Thoracic aorta (tissue), 2 donors: ENCODE results near the gene VGLL4. TPM values are rescaled to one million over a fixed set of nuclear protein-coding genes. Genes with fewer than 3 reads are reported as not detected.

Source experiments
- ATAC-seq: fragments of 150-250 bp; one replicate; pipeline ENCODE4 v1.8.0; 2017; ENCODE audit warnings: low read depth; ENCODE audit not compliant: insufficient number of reproducible peaks, low FRiP score
- DNase-seq: peaks from one replicate; pipeline ENCODE4 v3.0.0-alpha.2; 2020; ENCODE audit warnings: low spot score
- H3K27ac ChIP-seq, 2 donors: fragments of 200-600 bp; sonication (generic); 1 replicate in 1 of 2; 2 replicates in 1 of 2; pipeline ENCODE4 v1.5.1; 2016; ENCODE audit warnings: mild to moderate bottlenecking in 2 of 2, moderate library complexity in 2 of 2
- H3K27me3 ChIP-seq: fragments of 200-600 bp; sonication (generic); replicated peaks from 2 replicates; pipeline ENCODE4 v1.6.0; 2016; ENCODE audit warnings: mild to moderate bottlenecking; ENCODE audit not compliant: insufficient read depth
- H3K36me3 ChIP-seq: fragments of 200-600 bp; sonication (generic); one replicate; pipeline ENCODE4 v1.5.1; 2016
- H3K4me1 ChIP-seq, 2 donors: fragments of 200-600 bp; sonication (generic); 1 replicate in 1 of 2; 2 replicates in 1 of 2; pipeline versions ENCODE4 v1.5.1 to v1.6.0; 2016; ENCODE audit warnings: low read depth in 2 of 2, mild to moderate bottlenecking in 1 of 2; ENCODE audit not compliant: control insufficient read depth in 1 of 2
- H3K4me3 ChIP-seq: fragments of 200-600 bp; sonication (generic); 2 replicates; pipeline ENCODE4 v1.5.1; 2016; ENCODE audit warnings: mild to moderate bottlenecking
- H3K9me3 ChIP-seq: fragments of 200-600 bp; sonication (generic); 2 replicates; pipeline ENCODE4 v1.5.1; 2016
- total RNA-seq, 2 donors: library from RNA; depleted of rRNA; stranded (reverse); fragments of >200 nt; gene quantifications; one replicate each; pipeline versions ENCODE4 v1.1.0 to v1.2.3, GENCODE V29; 2016
- TF ChIP-seq, protein P1 (sequence below): fragments of 200-600 bp; sonication (generic); IDR thresholded peaks from one replicate; pipeline ENCODE4 v1.5.1; 2019; ENCODE audit warnings: antibody characterized with exemption

VGLL4 gene
- total RNA-seq, 2 donors from 2014 or later: 113 to 114 TPM

DNA sequence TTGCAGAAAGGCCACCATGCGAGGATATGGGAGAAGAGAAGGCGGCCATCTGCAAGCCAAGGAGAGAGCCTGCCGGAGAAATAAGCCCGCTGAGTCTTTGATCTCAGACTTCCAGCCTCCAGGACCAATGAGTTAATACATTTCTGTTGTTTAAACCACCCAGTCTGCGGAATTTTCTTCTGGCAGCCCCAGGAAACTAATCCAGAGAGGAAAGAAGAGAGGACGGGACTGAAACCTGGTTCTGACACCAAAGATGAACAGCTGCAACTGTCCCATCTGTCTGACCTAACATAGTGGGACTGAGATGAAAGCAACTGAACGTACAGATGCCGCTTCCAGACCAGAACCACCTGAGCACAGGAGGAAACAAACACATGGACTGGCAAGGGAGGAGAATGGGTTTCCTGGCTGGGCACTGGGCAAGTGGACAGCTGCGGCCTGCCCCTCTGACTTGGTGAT lies 32.3 kb downstream of the VGLL4 start:
- DNase-seq (no peak), ATAC-seq (no peak)
- H3K27ac ChIP-seq: no peak overlapping the region
- H3K9me3 ChIP-seq: no peaks in the 10 kb centered on the region
- TF ChIP-seq, protein P1, sequence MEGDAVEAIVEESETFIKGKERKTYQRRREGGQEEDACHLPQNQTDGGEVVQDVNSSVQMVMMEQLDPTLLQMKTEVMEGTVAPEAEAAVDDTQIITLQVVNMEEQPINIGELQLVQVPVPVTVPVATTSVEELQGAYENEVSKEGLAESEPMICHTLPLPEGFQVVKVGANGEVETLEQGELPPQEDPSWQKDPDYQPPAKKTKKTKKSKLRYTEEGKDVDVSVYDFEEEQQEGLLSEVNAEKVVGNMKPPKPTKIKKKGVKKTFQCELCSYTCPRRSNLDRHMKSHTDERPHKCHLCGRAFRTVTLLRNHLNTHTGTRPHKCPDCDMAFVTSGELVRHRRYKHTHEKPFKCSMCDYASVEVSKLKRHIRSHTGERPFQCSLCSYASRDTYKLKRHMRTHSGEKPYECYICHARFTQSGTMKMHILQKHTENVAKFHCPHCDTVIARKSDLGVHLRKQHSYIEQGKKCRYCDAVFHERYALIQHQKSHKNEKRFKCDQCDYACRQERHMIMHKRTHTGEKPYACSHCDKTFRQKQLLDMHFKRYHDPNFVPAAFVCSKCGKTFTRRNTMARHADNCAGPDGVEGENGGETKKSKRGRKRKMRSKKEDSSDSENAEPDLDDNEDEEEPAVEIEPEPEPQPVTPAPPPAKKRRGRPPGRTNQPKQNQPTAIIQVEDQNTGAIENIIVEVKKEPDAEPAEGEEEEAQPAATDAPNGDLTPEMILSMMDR: no peak
- no peaks in the 10 kb centered on the region for H3K27me3 ChIP-seq
- H3K4me3 ChIP-seq: no peak overlapping the region
- H3K36me3 ChIP-seq: no peaks in the 10 kb centered on the region
- H3K4me1 ChIP-seq: peaks cover 22 to 86% of the 10 kb centered on the region in 2 donors

DNA sequence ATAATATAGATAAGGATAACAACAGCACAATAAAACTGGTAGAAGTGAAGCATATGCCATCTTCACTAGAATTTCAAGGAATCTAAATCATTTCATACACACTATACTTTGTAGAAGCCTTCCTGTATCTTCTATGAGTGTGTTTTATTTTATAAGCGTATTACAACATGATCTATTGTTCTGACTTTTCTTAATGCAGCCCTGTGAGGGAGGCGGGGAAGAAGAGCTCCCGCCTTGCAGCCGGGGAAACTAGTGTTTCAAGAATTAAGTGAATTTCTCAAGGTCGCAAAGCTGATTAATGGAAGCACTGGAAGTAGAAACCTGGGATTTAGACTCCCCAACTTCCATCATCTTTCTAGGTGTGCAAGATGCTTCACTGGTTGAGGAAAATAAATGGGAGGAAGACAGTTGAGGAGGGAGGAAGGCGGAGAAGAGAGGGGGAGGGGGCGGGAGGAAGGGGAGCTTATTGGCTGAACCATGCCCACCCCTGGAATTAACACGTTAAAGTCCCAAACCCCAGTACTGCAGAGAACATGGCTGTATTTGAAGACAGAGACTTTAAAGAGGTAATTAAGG lies 32.9 kb downstream of the VGLL4 start:
- TF ChIP-seq, protein P1: no peak
- H3K4me3 ChIP-seq: no peak overlapping the region
- no peaks in the 10 kb centered on the region for H3K36me3 ChIP-seq
- no peak overlapping the region for H3K27ac ChIP-seq
- DNase-seq (no peak), ATAC-seq (no peak)
- H3K4me1 ChIP-seq: peaks cover 18 to 85% of the 10 kb centered on the region in 2 donors
- no peaks in the 10 kb centered on the region for H3K9me3 ChIP-seq
- H3K27me3 ChIP-seq: no peaks in the 10 kb centered on the region

DNA sequence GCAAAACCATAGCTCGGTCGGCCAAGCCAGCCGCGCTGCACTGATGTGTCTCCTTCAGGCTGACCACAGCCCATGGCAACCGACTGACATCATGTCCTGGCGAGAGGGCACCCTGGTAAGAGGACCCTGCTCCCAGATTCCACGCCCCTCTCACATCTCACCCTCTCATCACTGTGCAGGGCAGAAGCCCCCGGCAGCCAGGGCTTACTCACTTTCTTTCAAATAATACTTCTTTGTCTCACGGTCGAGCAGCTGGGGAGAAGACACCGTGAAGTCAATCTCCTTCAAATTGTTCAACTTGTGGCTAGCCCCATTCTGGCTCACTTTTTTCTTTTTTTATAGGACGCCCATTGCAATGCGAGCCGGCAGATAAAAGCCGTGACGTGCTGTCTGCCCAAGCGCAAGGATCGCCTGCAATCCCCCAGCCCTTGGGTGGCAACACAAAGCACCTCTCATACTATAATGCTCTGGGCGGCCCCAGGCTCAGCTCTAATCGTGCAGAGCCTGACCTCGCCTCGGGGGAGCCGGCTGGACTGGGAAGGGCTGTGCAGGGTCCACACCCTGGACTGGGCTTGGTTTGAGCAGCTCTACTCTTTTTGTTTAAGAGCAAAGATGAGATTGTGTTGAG lies 33.6 kb downstream of the VGLL4 start:
- no peak overlapping the region for H3K27ac ChIP-seq
- no peaks in the 10 kb centered on the region for H3K9me3 ChIP-seq
- no peaks in the 10 kb centered on the region for H3K36me3 ChIP-seq
- H3K27me3 ChIP-seq: no peaks in the 10 kb centered on the region
- DNase-seq: no peak
- TF ChIP-seq, protein P1: no peak
- peaks cover 22 to 84% of the 10 kb centered on the region in 2 donors for H3K4me1 ChIP-seq
- no peak overlapping the region for H3K4me3 ChIP-seq
- no peak for ATAC-seq

DNA sequence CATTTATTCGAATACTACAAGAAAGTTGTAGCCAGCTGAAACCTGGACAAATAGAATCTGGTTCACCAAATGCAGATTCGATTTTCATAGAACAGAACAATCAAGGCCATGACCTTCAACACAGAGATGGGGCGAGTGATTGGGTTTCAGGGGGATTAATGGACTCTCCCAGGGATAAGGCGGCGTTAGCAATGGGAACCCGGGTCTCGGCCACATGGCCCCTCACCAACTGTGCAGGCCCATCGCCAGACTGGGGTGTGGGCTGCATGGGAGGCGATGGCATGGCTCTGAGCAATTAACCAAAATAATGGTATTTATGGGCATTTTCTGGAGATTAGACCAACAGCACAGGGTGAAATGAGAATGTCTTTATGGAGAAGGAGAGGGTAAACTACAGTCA lies 34.2 kb downstream of the VGLL4 start:
- Histone ChIP-seq H3K27ac (no peak overlapping the region), H3K27me3 (no peaks in the 10 kb centered on the region), H3K9me3 (no peaks in the 10 kb centered on the region), H3K4me3 (no peak overlapping the region), H3K4me1 (peaks cover 22 to 85% of the 10 kb centered on the region in 2 donors), H3K36me3 (no peaks in the 10 kb centered on the region)
- TF ChIP-seq, protein P1: no peak
- no peak for ATAC-seq
- no peak for DNase-seq

DNA sequence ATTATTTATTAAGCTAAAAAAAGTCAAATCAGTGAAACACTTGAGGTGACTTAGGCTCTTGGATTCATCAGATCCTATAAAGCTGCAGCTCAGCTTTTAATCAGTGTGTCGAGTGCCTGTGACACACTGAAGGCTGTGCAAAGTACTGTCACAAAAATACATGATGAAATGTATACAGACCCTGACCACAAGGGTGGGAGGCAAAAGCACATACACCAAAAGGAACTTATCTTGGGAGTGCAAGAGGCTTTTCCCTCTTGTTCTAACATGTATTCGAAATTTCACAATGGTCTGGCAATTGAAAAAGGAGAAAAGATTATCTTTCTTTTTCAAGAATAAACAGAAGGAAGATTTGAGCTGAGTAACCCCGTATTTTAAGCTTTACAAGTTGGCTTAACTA lies 35.9 kb downstream of the VGLL4 start:
- ATAC-seq (no peak), DNase-seq (no peak)
- peak overlapping the region in 1 of 2 donors; percentile 7 for H3K27ac ChIP-seq
- no peaks in the 10 kb centered on the region for H3K27me3 ChIP-seq
- H3K4me1 ChIP-seq: peaks cover 33 to 89% of the 10 kb centered on the region in 2 donors
- H3K9me3 ChIP-seq: no peaks in the 10 kb centered on the region
- TF ChIP-seq, protein P1: no peak
- no peak overlapping the region for H3K4me3 ChIP-seq
- no peaks in the 10 kb centered on the region for H3K36me3 ChIP-seq
